ENCODE results near the gene WDFY4.

DNA sequence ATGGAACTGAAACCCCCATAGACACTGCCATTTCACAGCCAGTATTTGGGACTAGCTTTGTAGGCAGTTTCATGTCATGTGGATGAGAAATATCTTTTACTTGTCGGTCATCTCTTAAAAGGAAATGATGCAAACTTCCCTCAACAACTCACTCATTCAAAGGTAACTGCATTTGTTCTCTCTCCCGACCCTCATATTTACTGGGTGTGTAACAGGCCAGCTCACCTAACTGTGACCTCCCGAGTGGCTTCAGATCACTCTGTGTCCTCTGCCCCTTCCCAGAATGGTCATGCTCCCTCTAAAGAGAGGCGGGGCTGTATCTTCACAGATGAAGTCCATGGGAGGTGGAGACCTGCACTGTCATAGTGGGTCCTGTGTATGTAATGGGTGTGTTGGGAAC, 240.3 kb downstream of the WDFY4 start:
- TF ChIP-seq, protein P1, sequence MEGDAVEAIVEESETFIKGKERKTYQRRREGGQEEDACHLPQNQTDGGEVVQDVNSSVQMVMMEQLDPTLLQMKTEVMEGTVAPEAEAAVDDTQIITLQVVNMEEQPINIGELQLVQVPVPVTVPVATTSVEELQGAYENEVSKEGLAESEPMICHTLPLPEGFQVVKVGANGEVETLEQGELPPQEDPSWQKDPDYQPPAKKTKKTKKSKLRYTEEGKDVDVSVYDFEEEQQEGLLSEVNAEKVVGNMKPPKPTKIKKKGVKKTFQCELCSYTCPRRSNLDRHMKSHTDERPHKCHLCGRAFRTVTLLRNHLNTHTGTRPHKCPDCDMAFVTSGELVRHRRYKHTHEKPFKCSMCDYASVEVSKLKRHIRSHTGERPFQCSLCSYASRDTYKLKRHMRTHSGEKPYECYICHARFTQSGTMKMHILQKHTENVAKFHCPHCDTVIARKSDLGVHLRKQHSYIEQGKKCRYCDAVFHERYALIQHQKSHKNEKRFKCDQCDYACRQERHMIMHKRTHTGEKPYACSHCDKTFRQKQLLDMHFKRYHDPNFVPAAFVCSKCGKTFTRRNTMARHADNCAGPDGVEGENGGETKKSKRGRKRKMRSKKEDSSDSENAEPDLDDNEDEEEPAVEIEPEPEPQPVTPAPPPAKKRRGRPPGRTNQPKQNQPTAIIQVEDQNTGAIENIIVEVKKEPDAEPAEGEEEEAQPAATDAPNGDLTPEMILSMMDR (optimal IDR thresholded peaks at IDR 0.05 in 1 of 3, IDR thresholded peaks at IDR 0.05 in 1 of 3, conservative IDR thresholded peaks at IDR 0.05 in 1 of 3; ENCODE audit: extremely low read depth in 1 of 3, insufficient read depth in 2 of 3, low read length in 3 of 3) = no peak
- no peak for TF ChIP-seq EZH2 (IDR thresholded peaks at IDR 0.05; ENCODE audit: low read length)

Data from keratinocyte (primary cell).